CD14-positive monocyte (primary cell): ENCODE results near the gene SKOR1. TPM values are rescaled to one million over a fixed set of nuclear protein-coding genes. Genes with fewer than 3 reads are reported as not detected.

Experiments
- DNase-seq, 3 donors: peaks; one replicate each; pipeline ENCODE4 v3.0.0-alpha.2; 2011 to 2022
- H2AFZ ChIP-seq: 2 replicates; pipeline ENCODE4 v1.6.0; 2012; ENCODE audit warnings: mild to moderate bottlenecking, low read depth, low read length, inconsistent platforms; ENCODE audit not compliant: insufficient read depth, poor library complexity, severe bottlenecking
- H3K27ac ChIP-seq, 2 donors: 1 replicate in 1 of 2; 2 replicates in 1 of 2; pipeline ENCODE4 v1.5.1; 2012 to 2013; ENCODE audit warnings: low read length in 2 of 2, control low read depth in 1 of 2, inconsistent platforms in 1 of 2, low read depth in 1 of 2, mild to moderate bottlenecking in 1 of 2
- H3K27me3 ChIP-seq, 2 donors: one replicate each; pipeline versions ENCODE4 v1.6.0 to v1.6.1; 2011 to 2013; ENCODE audit warnings: low read length in 2 of 2; ENCODE audit not compliant: control insufficient read depth in 2 of 2, insufficient read depth in 2 of 2
- H3K36me3 ChIP-seq, 2 donors: replicated peaks in 1 of 2; 1 replicate in 1 of 2; 2 replicates in 1 of 2; pipeline versions ENCODE4 v1.5.1 to v1.6.1; 2012 to 2013; ENCODE audit warnings: low read length in 2 of 2, control low read depth in 1 of 2, inconsistent platforms in 1 of 2, mild to moderate bottlenecking in 1 of 2; ENCODE audit not compliant: insufficient read depth in 2 of 2, control insufficient read depth in 1 of 2
- H3K4me1 ChIP-seq, 2 donors: 1 replicate in 1 of 2; 2 replicates in 1 of 2; pipeline versions ENCODE4 v1.5.1 to v1.6.1; 2012 to 2013; ENCODE audit warnings: low read length in 2 of 2, control low read depth in 1 of 2, inconsistent platforms in 1 of 2, mild to moderate bottlenecking in 1 of 2, moderate library complexity in 1 of 2; ENCODE audit not compliant: insufficient read depth in 2 of 2, control insufficient read depth in 1 of 2
- H3K4me2 ChIP-seq: replicated peaks from 2 replicates; pipeline ENCODE3; 2012; ENCODE audit warnings: low read length, moderate library complexity, mild to moderate bottlenecking; ENCODE audit not compliant: poor library complexity, severe bottlenecking; ENCODE audit errors: extremely low read depth
- H3K4me3 ChIP-seq, 3 experiments: fragments of 200-600 bp in 1 of 3; sonication (generic) in 1 of 3; replicated peaks in 1 of 3; 1 replicate in 2 of 3; 2 replicates in 1 of 3; pipeline ENCODE4 v1.5.1; 2011 to 2013; ENCODE audit warnings: low read length in 3 of 3, mild to moderate bottlenecking in 3 of 3, control low read depth in 2 of 3, low read depth in 2 of 3, inconsistent platforms in 1 of 3, moderate library complexity in 1 of 3
- H3K79me2 ChIP-seq: 2 replicates; pipeline ENCODE4 v1.6.0; 2012; ENCODE audit warnings: mild to moderate bottlenecking, control low read depth, inconsistent platforms, low read length, moderate library complexity; ENCODE audit not compliant: insufficient read depth
- H3K9ac ChIP-seq: 2 replicates; pipeline ENCODE4 v1.6.0; 2017; ENCODE audit warnings: low read length, mild to moderate bottlenecking; ENCODE audit not compliant: insufficient read depth, poor library complexity, severe bottlenecking
- H3K9me3 ChIP-seq, 2 donors: replicated peaks in 1 of 2; 1 replicate in 1 of 2; 2 replicates in 1 of 2; pipeline versions ENCODE4 v1.5.1 to v1.6.1; 2012 to 2013; ENCODE audit warnings: low read length in 2 of 2, control low read depth in 1 of 2; ENCODE audit not compliant: control insufficient read depth in 1 of 2, insufficient read depth in 1 of 2
- H4K20me1 ChIP-seq: 2 replicates; pipeline ENCODE4 v1.6.0; 2012; ENCODE audit warnings: mild to moderate bottlenecking, low read length, control low read depth, moderate library complexity; ENCODE audit not compliant: insufficient read depth
- H3K27ac Mint-ChIP-seq, 7 donors: one replicate each; pipeline ENCODE4 v1.8.0; 2020; ENCODE audit warnings: mild to moderate bottlenecking in 7 of 7, mixed read lengths in 7 of 7, moderate library complexity in 6 of 7, inconsistent platforms in 2 of 7
- H3K27me3 Mint-ChIP-seq, 3 donors: one replicate each; pipeline ENCODE4 v1.8.0; 2021 to 2022; ENCODE audit warnings: low read depth in 3 of 3, mild to moderate bottlenecking in 3 of 3, mixed read lengths in 3 of 3, moderate library complexity in 3 of 3, inconsistent platforms in 1 of 3
- H3K36me3 Mint-ChIP-seq, 2 donors: one replicate each; pipeline ENCODE4 v1.8.0; 2020; ENCODE audit warnings: mixed read lengths in 2 of 2, inconsistent platforms in 1 of 2, mild to moderate bottlenecking in 1 of 2
- H3K4me1 Mint-ChIP-seq: one replicate; pipeline ENCODE4 v1.8.0; 2020; ENCODE audit warnings: mild to moderate bottlenecking, mixed read lengths
- H3K4me3 Mint-ChIP-seq, 2 donors: one replicate each; pipeline ENCODE4 v1.8.0; 2020; ENCODE audit warnings: mild to moderate bottlenecking in 2 of 2, mixed read lengths in 2 of 2, moderate library complexity in 1 of 2
- H3K9me3 Mint-ChIP-seq, 7 donors: one replicate each; pipeline ENCODE4 v1.8.0; 2020 to 2022; ENCODE audit warnings: mixed read lengths in 7 of 7, mild to moderate bottlenecking in 6 of 7, moderate library complexity in 6 of 7, inconsistent platforms in 2 of 7
- WGBS: methylation state at CpG from one replicate; pipeline ENCODE4 v1.1.5; 2013; ENCODE audit warnings: missing lambda C conversion rate; ENCODE audit not compliant: insufficient coverage; 5-methylcytosine and 5-hydroxymethylcytosine counted together
- intact Hi-C, 2 donors: fragments of 100-400 bp; cut with micrococcal nuclease; formaldehyde crosslinking; loops; one replicate each; pipeline versions ENCODE4 v1.15.0 to v1.15.1; 2023
- polyA plus RNA-seq, 3 donors: library from polyadenylated mRNA; depleted of rRNA in 1 of 3; unstranded in 2 of 3; stranded (reverse) in 1 of 3; fragments of 300-500 nt in 2 of 3; fragments of >200 nt in 1 of 3; fragmentation: Illumina TruSeq in 2 of 3; gene quantifications; 1 replicate in 2 of 3; 2 replicates in 1 of 3; pipeline ENCODE4 v1.2.3, GENCODE V29; 2012 to 2021
- TF ChIP-seq, protein P1 (sequence below): fragments of 200-600 bp; IDR thresholded peaks from one replicate; pipeline ENCODE4 v1.8.0; 2022; ENCODE audit warnings: antibody characterized with exemption, mild to moderate bottlenecking

Gene SKOR1
- polyA plus RNA-seq, 3 donors: 0.23 TPM; not detected in 2

DNA sequence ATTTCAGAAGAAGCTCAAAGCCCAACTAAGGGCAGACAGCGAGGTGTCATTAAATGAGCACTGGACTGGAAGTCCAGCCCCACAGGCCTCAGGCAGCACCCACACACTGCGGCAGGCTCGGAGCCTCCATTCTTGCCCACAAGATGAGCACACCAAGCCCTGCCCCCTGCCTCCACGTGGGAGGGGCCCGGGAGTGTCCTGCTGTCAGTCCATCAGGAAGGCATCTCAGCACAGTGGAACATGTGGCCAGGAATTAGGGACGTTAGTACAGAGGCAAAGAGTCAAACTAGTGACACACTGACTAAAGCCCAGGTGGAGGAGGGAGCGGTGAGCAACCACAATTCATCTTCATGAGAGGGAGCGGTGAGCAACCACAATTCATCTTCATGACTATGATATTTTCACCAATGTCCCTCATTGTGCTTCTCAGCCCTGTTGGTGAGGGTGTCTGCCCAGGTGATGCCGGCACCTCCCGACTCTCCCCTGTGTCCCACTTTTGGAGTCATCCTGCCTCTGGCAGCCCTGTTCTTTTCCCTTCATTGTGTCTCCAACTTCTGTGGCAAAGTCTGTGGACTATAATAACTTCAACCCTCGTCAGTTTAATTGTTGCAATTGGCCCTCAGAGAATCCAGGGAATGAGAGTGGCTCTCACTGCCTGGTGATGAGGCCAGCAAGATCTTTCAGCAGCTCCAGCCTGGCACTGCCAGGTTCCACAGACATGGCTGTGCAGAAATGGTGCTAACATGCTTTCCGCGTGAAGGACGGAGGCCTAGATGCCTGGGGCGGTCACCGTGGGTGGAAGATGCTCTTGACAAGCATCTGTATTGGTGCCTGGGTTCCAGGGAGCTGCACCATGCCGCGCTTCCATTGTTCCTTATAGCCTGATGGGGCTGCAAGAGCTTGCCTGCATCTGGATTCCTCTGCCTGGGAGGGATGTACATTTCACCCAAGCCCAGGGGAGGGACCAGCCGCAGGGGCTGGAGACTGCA, 23.1 kb upstream of the SKOR1 start:
- no peak overlapping the region for H3K27ac ChIP-seq
- peaks cover 0 to 1% (median 0%) of the 10 kb centered on the region in 7 donors for H3K9me3 Mint-ChIP-seq
- no peak overlapping the region for H2AFZ ChIP-seq
- no peaks in the 10 kb centered on the region for H4K20me1 ChIP-seq
- TF ChIP-seq, protein P1, sequence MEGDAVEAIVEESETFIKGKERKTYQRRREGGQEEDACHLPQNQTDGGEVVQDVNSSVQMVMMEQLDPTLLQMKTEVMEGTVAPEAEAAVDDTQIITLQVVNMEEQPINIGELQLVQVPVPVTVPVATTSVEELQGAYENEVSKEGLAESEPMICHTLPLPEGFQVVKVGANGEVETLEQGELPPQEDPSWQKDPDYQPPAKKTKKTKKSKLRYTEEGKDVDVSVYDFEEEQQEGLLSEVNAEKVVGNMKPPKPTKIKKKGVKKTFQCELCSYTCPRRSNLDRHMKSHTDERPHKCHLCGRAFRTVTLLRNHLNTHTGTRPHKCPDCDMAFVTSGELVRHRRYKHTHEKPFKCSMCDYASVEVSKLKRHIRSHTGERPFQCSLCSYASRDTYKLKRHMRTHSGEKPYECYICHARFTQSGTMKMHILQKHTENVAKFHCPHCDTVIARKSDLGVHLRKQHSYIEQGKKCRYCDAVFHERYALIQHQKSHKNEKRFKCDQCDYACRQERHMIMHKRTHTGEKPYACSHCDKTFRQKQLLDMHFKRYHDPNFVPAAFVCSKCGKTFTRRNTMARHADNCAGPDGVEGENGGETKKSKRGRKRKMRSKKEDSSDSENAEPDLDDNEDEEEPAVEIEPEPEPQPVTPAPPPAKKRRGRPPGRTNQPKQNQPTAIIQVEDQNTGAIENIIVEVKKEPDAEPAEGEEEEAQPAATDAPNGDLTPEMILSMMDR: no peak
- intact Hi-C loops: no loop called here
- no peaks in the 10 kb centered on the region for H3K9me3 ChIP-seq
- no peaks in the 10 kb centered on the region for H3K27me3 ChIP-seq
- peaks cover 13 to 20% of the 10 kb centered on the region in 2 donors for H3K36me3 Mint-ChIP-seq
- 87% methylated on average over 16 of the region's 19 CpGs for WGBS
- no peak overlapping the region for H3K27ac Mint-ChIP-seq
- no peaks in the 10 kb centered on the region for H3K4me1 ChIP-seq
- H3K79me2 ChIP-seq: no peaks in the 10 kb centered on the region
- peaks cover 0 to 5% (median 0%) of the 10 kb centered on the region in 3 donors for H3K27me3 Mint-ChIP-seq
- DNase-seq: no peak
- H3K9ac ChIP-seq: no peak overlapping the region
- no peak overlapping the region for H3K4me2 ChIP-seq
- H3K4me3 Mint-ChIP-seq: no peak overlapping the region
- no peaks in the 10 kb centered on the region for H3K4me1 Mint-ChIP-seq
- H3K36me3 ChIP-seq: no peaks in the 10 kb centered on the region
- no peak overlapping the region for H3K4me3 ChIP-seq

DNA sequence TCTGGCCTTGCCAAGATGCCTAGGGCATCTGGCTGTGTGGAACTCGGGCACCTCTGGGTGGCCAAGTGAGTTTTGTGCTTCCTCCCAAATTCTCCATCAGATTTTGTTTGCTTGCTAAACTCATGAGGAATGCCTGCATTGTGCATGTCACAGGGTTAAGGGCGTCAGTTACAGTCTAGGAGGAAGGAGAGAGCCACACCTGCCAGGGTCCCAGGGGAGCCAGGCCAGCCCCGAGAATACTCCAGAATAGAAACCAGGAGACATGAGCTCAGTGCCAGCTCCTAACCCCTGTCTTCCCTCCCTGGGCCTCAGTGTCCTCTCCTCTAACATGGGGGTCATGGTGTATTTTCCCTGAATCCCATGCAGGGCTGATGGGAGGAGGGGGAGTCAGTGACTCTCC, 22.0 kb upstream of the SKOR1 start:
- no peaks in the 10 kb centered on the region for H3K27me3 ChIP-seq
- no peak overlapping the region for H3K9ac ChIP-seq
- no peaks in the 10 kb centered on the region for H3K4me1 ChIP-seq
- no peaks in the 10 kb centered on the region for H3K9me3 ChIP-seq
- H3K36me3 ChIP-seq: no peaks in the 10 kb centered on the region
- Mint-ChIP-seq H3K27ac (no peak overlapping the region), H3K9me3 (peaks cover 0 to 2% (median 0%) of the 10 kb centered on the region in 7 donors), H3K36me3 (peaks cover 13 to 23% of the 10 kb centered on the region in 2 donors), H3K27me3 (peaks cover 0 to 5% (median 0%) of the 10 kb centered on the region in 3 donors), H3K4me1 (no peaks in the 10 kb centered on the region), H3K4me3 (no peak overlapping the region)
- no peak for DNase-seq
- 100% methylated on average over 1 of the region's 3 CpGs for WGBS
- TF ChIP-seq, protein P1: no peak
- no peak overlapping the region for H2AFZ ChIP-seq
- H3K4me3 ChIP-seq: no peak overlapping the region
- no peaks in the 10 kb centered on the region for H3K79me2 ChIP-seq
- H4K20me1 ChIP-seq: no peaks in the 10 kb centered on the region
- no peak overlapping the region for H3K27ac ChIP-seq
- H3K4me2 ChIP-seq: no peak overlapping the region
- intact Hi-C loops: no loop called here
